Ramos (cell line): Measurements from ENCODE around the gene ACIN1.
"Not testable (repeated sequence)": the region's sequence is repeated elsewhere in the genome, so short reads cannot be mapped to it uniquely, and the experiment has no call there.

ENCODE experiments used
- in situ Hi-C: fragments of 300-500 bp; cut with MboI; formaldehyde crosslinking; loops from one replicate; pipeline ENCODE4 v1.14.3; 2022; ENCODE audit warnings: low sequenced_read_pairs; ENCODE audit not compliant: unreplicated experiment

Gene ACIN1

DNA sequence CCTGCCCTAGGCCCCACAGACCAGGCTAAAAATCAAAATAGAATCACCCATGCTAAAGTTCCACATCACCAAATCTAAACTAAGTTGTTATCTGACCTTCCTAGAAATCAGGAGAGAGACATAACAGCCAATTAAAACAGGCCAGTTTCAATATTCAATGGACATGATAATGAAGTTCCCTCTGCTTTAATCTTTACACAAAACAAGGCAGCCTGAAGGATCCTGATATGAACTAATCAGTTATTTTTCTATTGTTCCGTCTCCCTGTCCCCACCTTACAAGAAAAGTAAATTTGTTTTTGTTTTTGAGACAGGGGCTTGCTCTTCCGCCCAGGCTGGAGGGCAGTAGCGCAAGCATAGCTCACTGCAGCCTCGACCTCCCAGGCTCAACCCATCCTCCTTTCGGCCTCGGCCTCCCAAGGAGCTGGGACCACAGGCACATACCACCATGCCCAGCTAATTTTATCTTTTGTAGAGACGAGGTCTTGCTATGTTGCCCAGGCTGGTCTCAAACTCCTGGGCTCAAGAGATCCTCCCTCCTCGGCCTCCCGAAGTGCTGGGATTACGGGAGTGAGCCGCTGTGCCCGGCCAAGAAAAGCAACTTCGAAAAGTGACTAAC lies 29.5 kb upstream of the ACIN1 start:
- in situ Hi-C loops = no loop called here

DNA sequence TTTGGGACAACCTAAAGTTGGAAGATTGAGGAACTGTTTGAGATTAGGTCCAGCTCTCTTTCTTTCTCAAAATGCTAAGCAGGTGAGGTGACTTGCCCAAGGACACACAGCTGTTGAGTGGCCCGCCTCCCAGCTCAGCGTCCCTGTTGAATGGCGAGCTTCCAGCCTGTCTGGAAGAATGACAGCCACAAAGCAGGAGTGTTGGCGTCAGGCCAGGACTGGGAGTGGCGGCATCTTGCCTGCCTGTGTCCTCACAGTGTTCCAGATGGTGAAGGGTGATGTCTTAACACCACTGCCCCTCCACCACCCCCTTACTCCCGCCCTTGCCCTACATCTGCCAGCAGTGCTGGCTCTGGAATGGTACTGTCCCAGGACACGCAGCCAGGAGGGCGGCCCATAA lies 28.5 kb upstream of the ACIN1 start:
- in situ Hi-C loops = no loop called here

DNA sequence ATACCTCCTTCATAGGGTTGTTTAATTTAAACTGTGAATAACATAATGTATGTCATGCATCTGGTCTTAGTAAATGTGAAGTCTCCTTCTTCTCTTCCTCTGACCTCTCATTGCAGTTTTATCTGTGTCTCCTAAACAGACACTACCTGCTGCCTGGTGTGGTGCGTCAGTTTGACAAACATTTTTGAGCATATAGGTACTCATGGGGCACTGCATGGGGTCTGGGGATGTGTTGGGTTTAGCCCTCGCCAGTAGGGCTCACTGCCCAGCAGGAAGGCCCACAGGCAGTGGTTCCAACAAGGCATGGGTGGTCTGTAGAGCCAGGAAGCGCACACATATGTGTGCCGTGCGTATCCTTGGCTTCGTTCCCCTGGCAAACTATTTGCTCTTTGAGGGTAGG lies 27.1 kb upstream of the ACIN1 start:
- in situ Hi-C loops = no loop called here

DNA sequence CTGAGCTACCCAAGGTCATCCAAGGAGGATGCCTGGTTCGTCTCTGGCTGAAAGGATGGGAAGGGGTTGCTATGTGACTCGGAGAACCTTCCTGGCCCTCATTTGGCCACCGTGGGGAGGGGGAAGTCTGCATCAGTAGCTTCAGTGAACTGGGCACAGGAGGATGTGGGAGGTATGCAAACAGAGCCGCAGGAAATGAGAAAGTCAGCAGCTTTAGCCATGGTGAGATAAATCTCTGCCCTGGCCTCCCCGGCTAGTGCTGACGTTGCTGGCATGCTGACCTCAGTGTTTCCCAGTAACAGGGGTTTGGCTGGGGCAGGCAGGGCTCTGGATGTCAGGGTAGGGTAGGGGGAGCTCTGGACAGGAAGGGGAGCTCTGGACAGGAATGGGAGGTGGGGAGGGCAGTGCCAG lies 26.4 kb upstream of the ACIN1 start:
- in situ Hi-C loops = no loop called here

DNA sequence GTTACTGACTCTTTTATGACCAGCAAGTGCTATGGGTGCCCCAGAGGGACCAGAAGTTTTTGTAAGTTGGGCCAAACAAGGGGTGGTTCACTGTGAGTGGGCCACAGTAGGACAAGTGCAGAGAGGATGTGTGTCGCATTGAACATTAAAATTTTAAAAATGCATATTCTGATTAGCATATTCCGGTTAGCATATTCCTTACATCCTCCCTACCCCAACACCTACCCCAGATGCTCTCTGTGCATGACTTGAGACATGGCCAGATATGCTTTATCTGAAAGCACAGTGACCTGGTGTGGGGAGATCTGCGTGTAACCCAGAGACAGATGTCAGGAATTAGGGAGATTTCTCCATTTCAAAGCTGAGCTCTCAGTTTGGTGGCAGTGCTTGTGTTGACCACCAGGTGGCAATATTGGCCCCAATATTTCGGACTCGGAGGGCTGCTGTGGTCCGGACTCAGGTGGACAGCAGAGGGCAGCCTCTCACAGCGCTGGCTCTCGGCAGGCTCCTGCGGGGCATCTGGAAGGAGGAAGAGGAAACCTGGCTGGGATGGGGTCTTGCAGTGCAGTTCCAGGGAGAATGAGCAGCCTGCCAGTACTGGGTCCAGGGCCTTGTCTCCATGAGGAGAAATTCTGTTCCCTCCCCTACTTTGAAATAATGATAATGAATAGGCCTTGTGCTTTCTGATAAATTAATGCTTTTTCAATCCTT lies 25.8 kb upstream of the ACIN1 start:
- in situ Hi-C loops = no loop called here

DNA sequence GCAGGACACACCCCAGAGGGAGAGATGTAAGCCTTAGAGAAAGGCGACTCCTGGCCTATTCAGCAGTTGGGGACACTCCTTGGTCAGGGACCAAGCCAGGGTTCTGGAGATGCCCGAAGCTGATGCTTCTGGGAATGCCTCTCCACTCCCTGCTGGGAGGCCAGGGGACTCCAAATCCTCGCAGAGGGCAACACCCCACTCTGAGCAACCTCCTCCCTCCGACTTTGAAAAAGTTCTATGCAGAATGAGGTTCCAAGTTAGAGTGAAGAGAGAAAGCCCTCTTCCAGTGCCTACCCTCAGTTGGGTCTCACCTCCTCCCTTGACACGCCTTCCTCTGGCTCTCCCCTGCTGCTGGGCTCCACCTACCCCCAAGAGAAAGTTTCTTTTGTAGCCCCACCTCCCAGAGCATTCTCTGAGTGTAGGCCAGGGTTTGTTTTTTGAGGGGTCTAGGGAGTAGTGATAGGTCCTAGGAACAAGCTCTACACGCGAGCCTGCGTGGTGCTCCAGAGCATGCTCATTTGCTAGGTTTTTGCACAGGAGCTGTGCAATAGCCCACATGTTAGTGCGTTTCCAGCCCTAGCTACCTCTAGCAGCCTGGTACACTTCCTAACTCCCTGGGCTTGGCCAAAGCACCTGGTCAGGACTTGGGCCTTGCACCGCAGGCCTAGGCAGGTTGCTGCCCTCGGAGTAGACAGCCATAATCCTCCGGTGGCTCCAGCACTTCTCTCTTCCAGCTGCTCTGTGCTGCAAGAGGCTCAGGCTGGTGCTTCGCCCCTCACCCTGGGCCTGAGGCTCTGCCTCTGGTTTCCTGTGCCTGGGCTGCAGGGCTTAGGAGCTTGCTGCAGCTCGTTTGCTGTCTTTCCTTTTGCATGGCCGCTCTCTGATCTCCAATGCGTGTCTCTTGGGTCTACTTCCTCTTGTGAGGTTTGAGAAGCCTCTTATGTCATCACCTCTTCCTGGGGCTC lies 24.7 kb upstream of the ACIN1 start:
- in situ Hi-C loops = no loop called here

DNA sequence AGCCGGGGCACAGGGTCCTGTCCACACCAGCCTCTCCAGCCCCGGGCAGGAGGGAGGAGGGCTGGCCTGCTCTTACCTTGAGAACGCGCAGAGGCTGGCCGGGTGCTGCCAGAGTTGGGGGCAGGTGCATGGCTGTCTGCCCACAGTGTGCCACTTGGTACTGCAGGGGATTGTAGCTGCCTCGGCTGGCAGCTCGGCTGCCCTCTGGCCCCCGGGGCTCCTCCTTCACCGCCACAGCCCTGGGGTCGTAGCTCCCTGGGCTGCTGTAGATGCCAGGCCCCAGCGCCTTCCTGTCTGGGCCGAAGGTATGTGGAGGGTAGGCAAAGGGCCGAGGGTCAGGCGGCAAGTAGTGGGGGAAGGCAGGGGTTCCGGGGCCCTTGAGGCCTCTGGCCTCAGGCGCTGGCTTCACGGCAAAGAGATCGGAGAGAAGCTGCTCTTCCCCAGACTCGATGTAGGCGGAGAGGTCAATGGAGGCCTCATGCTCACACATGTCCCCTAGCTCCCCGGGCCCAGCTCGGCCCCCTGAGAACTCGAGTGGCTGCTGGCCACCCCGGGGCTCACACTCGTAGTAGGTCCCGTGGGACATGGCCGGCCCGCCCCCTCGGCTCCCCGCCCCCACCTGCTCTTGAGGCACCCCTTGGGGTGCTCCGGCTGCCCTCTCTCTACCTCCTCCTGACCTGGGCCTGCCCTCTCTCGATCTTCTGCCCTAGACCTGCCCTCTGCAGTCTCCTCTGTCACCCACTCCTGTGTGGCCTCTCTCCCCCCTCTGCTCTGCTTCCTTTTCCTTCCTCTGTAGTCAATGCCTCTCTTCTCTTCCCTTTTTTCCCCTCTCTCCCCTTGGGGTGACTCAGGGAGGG lies 23.8 kb upstream of the ACIN1 start, which contains the start of gene CEBPE:
Gene CEBPE (minus strand): TSS at position 750 of the 857 bp plus-strand sequence. CDS start 164 bp downstream, at position 586.
- in situ Hi-C loops = no loop called here

DNA sequence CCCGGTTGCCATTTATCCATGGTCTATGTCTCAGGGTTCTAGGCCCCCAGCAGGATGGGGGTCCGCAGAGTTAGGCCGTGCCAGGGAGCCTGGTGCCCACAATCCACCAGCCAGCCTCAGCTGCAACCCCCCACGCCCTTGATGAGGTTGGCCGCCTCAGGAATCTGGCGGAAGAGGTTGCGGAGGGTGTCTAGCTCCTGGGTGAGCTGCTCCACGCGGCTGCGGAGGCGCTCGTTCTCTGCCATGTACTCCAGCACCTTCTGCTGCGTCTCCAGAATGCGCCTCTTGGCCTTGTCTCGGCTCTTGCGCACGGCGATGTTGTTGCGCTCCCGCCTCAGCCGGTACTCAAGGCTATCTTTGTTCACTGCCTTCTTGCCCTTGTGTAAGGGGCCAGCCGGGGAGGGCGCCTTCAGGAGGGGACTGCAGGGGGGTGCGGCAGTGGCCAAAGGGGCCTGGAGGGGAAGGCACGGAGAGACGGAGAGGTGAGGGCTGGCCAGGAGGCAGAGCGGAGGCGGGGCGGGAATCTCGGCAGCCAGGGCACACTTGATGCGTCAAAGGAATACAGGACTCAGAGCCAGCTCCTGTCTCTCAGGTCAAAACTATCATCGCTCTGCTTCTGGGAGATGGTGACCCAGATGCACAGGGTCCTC lies 22.6 kb upstream of the ACIN1 start:
- in situ Hi-C loops = no loop called here

DNA sequence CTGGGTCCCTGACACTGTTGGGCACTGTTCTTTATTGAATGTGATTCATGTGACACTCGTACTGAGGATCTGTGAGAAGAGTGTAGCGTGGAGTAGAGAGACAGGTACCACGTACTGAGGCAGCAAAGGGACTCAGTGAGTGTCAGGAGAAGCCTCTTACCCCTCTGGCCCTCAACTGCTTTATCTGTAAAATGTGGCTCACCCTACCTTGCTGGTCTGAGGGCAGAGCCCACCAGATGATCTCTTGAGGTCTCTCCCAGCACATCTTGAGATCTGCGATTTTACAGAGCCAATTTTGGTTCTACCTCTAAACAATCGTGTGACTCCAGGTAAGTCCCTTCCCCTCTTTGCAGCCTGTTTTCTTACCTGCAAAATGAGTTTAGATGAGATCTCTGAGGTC lies 21.0 kb upstream of the ACIN1 start:
- in situ Hi-C loops = no loop called here

DNA sequence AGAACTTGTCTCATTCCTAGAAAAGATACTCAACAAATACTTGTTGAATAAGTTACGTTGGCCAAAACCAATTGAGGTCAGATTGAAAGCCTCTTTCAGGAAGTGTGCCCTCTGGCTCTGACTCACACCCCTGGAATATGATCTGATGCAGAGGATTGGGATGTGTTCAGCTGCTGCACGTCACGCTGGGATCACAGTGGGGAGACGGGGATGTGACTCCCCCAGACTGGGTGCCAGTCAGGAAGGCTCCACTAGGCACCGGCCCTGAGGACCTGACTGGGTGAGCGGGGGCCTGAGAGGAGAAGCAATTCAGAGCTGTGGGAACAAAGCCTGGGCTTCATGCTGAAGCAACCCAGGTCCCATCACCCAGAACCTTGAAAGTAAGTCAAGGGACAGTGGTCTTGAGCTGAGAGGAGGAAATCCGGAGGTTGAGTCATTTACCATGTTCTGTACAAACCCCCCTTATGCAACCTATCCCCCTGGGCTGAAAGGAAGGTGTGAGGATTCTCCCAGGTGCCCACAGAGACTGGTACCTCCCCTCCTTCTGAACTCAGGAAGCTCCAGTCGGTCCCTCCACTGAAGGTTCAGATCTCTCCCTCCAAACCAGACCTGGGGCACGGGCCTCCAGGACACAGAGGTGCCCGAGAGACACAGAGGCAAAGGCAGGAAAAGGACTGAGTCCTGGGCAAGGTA lies 20.2 kb upstream of the ACIN1 start:
- in situ Hi-C loops = no loop called here

DNA sequence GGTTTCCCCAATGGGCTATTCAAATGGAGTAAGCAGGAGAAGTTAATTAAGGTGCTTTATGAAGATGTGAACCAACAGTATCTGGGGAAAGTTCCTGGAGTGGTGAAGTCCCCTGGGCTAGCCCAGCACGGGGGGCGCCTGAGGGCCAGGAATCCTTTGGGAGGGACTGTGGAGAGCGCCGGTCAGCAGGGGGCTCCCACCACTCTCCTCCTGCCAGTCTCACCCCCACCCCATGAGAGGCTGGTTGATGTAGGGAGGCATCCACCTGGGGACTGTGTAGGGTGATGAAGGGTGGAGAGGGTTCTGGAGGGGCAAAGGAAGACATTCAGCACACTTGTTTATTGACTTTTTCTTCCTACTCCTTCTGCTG lies 19.7 kb upstream of the ACIN1 start:
- in situ Hi-C loops = no loop called here

DNA sequence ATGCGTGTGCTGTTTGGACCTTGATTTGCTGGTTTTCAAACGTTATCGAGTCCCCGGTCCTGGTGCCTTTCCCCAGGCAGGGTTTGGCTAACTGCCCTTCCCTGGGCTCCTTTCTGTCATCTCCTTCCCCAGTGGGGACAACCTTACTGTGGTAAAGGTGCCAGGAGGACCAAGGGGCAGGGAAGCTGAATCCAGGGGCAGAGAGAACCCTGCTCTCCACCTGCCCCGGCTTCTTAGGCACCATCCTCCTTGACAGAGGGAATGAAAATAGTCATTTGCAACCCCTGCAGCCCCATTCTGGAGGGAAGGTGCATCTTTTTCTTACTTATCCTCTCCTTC lies 19.2 kb upstream of the ACIN1 start:
- in situ Hi-C loops = no loop called here

DNA sequence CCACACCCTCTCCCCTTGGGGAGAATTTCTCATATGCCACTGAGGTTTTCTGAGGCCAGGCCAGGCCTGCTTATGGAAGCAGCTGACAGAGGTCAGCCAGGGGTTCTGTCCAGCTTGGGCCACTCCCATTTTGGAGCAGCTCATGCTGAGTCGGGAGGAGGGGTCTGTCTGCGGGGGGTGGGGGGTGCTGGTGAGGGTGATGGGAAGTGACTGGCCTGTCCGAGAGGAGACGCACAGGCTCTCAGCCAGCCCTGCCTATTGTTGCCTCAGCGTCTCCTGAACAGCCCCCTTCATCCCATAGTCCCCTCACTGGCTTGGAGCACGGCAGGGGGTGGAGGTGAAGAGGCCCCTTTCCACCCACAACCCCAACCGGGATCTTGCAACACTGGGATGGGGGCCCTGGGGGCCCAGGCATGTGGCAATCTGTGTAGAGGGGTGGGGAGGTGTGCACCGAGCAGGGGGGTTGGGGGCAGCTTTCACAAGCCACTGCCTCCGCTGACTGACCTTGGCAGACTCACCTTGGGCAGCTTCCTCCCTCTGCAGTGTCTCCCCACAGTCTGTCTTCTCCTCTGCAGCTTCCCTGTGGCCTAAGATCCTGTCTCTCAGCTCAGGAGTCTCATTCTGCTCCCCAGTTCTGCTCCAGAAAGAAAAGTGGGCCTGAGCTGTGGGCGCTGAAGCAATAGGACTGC lies 18.6 kb upstream of the ACIN1 start:
- in situ Hi-C loops = no loop called here

DNA sequence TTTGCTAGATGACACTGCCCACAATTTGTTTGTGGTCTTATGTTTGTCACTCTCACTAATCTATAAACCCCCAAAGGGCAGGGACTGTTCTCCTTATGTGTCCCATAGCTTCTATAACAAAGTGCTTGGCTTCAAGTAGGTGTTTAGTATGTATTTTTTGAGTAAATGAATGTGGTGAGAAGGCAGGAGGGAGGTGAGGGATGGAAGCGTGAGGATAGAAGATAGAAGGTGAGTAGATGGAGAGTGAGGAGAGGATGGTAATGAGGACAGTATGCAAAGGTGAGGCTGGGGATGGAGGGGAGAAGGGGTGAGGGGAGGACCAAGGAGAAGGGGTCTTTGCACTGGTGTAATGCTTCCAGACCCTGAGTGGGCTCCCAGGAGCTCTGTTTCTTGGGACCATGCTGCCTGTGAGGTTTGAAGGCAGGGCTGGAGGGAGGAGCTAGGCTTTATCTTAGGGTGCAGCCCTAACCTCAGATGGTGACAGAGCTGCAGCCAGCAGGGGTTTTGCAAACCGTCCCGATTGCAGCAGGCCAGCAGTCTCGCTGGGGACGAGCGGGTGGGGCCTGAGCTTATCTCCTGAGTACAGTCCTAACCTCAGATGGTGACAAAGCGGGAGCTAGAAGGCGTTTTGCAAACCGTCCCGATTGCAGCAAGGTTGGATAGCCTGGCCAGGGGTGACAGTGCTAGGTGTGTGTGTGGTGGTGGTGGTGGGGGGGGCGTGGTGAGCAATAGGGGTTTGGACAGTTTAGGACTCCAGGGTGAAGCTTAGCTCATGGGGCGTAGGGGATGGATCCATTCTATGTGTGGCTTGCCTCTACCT lies 17.6 kb upstream of the ACIN1 start:
- in situ Hi-C loops = no loop called here

DNA sequence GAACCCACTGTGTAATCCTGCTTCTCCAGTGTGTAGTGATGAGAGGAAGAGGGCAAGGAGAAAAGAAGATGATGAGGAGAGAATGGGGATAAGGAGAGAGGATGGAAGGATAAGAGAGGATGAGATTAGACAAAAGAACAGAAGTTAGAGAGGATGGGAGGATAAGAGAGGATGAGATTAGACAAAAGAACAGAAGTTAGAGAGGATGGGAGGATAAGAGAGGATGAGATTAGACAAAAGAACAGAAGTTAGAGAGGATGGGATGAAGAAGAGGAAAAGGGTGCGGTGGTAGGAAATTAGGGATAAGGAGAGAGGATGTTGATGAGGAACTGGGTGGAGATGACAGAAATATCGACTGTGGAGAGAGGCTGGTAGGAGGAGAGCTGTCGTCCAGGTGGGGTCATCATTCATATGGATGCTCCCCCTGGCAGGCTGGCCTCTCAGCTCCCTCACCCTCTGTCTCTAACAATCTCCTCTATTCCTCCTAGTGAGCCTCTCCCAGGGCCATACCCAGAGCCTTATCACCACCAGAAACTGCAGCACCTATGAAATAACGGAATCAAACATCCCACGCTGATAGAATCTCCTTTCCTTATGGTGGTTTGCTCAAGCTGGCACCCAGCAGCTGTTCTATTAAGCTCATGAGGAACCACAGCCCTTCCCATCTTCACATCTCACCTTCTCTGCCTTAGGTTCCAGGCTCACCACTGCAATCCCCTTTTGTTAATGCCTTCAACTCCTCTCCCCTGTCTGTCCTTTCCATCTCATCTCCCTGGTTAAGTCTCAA lies 15.8 kb upstream of the ACIN1 start:
- in situ Hi-C loops = no loop called here

DNA sequence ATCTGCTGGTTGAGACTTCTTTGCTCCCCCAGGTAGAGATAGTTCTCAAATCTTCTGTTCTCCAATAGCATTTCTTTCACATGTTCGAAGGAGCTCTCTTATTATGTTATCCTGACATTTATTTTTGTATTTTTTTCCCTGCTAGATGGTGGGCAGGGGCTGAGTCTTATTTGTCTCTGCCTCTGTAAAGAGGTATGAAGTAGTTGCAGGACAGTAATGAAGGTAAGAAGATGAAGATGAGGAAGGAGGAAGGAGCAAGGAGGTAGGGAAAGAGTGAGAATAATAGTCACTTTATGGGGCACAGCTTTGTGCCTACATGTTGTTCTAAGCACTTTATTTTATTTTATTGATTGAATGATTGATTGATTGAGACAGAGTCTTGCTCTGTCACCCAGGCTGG lies 14.8 kb upstream of the ACIN1 start:
- in situ Hi-C loops = no loop called here

DNA sequence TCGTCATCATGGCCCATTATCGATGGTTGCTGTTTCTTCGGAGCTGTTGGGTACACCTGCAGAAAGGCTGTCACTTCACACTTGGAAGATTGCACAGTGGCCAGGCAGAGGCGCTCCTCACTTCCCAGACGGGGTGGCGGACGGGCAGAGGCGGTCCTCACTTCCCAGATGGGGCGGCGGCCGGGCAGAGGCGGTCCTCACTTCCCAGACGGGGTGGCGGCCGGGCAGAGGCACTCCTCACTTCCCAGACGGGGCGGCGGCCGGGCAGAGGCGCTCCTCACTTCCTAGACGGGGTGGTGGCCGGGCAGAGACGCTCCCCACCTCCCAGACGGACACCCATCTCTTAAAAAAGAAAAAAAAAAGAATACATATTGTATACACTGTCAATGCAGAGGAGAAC lies 13.2 kb upstream of the ACIN1 start:
- in situ Hi-C loops = not testable (repeated sequence)
